CD4-positive, alpha-beta T cell treated with Interleukin-6 for 4 hours (primary cell): Measurements from ENCODE around the gene VCP.
A peak's percentile ranks its signal among the peaks of the same experiment; 100 is the strongest.
"Not testable (repeated sequence)": the region's sequence is repeated elsewhere in the genome, so short reads cannot be mapped to it uniquely, and the experiment has no call there.

Experiments used
- DNase-seq: peaks from one replicate; pipeline ENCODE4 v3.0.0-alpha.2; 2020; ENCODE audit warnings: mixed read lengths

Gene VCP

GRCh38 chr9:35057271-35057620, 15.2 kb downstream of the VCP start:
- DNase-seq, result no peak

- no peak for DNase-seq
Observed at GRCh38 chr9:35056571-35057270, 15.7 kb downstream of the VCP start.

DNA sequence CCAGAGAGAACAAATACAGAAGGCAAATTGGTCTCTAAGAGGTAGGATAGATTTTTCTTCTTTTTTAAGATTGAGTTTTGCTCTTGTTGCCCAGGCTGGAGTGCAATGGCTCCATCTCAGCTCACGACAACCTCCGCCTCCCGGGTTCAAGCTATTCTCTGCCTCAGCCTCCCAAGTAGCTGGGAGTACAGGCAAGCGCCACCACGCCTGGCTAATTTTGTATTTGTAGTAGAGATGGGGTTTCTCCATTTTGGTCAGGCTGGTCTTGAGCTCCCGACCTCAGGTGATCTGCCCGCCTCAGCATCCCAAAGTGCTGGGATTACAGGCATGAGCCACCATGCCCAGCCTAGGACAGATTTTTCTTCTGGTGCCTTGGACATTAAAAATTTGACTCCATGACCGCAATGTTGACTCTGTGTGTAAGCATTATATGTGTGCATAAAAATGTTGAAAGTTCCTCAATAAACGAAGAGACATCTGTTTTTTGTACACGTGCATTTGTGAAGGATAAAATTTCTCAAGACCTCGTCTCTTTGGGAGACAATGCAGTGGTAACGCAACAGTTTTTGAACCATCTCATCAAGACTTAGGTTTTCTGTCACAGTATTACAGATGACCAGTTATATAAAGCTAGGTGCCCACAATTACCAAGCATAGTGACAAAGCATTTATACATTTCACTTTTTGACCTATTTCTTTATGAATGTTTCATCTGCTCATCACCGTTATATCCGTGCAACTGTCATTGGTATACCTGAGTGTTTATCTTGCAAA, 17.4 kb downstream of the VCP start:
- no peak for DNase-seq

DNA sequence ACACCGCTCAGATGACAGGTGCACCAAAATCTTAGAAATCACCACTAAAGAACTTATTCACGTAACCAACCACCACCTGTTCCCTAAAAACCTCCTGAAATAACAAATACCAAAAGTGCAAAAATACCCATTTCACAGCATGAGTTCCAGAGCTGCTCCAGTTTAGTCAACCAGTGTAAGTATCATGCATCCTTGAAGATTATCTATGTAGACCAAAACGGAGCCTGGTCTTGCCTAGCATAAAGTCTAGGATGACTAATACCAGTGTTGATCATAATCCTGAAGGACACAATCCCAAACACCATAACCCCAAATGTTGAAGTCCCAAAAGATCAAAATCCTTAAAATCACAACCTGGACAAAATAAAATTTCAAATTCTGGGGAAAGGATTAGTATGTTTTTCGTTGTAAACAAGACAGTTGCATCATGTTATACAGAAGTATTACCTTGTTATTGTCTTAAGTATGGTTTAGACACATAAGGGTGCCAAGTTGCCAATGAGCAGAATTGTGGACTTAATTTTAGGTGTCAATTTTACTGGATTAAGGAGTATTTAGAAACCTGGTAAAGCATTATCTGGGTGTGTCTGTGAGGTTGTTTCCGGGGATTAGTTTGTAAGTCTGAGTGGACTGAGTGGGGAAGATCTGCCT, 18.1 kb downstream of the VCP start:
- DNase-seq, result no peak

- DNase-seq, result peak; percentile 56
Observed at GRCh38 chr9:35051069-35051967, 21.1 kb downstream of the VCP start.

- no peak for DNase-seq
Observed at GRCh38 chr9:35048511-35048910, 23.9 kb downstream of the VCP start.

DNA sequence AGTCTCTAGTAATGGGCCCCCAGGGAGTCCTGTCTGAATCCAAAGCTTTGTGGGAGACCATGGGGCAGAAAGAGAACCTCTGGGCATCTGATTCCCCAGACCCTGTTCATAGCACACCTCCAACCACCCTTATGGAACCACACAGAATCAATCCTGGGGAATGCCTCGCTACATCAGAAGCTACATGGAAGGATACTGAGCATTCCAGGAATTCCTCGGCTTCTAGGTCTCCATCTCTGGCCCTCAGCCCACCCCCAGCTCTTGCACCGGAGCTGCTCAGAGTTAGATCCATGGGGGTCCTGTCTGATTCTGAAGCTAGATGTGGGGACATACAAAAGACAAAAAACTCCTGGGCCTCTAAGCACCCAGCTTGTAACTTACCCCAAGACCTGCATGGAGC, 28.4 kb downstream of the VCP start:
- DNase-seq, result no peak

GRCh38 chr9:35042891-35043545, 29.4 kb downstream of the VCP start:
- DNase-seq, result no peak

DNA sequence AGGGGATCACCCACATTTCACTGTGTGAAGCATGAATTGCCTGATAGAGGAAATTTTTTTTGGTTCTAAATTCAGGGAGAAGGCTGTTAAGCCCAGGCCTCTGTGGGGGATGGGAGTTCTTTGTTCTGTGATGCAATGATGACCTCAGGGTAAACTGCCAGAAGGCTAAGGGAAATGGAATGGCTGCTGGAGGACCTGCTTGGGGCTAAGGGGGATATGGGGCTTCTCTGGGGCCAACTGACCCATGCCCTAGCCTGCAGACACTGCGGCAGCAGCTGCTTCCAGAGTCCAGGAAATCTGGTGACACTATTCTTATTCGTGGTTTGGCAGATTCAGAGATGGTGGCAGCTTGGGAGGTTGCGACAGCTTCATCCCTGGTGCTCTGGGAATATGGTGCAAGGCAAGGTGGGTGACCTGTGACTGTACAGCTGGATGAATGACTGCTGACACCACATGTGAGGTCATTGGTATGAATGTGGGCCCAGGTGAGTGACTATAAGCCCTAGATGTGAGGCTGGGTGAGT, 30.3 kb downstream of the VCP start:
- DNase-seq, result no peak

- peak; percentile 67 for DNase-seq
Observed at GRCh38 chr9:35035851-35036701, 36.3 kb downstream of the VCP start.

DNA sequence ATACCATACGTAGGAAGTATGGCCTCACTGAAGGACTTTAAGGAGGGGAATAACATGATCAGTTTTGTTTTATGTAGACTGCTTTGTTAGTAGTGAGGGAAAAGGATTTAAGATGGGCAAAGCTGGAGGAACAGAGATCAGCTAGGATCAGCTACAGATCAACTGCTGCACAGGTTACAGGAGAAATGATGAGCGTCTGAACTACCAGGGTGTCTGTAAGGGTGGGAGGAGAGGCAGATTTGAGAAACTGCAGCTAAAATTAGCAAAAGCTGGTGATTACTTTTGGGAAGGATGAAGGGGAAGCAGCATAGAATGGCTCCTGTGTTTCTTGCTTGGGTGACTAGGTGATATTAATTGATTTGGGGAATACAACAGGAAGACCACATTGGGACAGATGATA, 39.3 kb downstream of the VCP start:
- DNase-seq, result no peak

- no peak for DNase-seq
Observed at GRCh38 chr9:35029852-35030251, 42.6 kb downstream of the VCP start.

GRCh38 chr9:35029241-35029640, 43.2 kb downstream of the VCP start:
- no peak for DNase-seq

DNA sequence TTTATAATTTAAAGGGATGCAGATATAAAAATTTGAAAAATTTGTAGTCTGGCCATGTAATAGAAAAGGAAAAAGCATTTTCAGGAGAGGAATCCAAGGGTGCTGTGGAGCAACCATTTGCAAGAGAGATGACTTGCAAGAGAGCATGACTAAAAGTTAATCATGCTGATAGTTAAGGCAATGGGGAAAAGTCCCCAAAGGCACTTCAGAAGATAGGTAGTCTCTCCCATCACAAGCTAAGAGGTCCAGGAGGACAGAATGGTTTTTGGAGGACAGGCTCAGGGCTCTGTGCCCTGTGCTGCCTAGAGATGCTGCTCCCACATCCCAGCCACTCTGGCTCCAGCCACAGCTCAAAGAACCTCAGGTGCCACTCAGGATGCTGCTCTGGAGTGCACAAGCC, 44.1 kb downstream of the VCP start:
- no peak for DNase-seq

DNA sequence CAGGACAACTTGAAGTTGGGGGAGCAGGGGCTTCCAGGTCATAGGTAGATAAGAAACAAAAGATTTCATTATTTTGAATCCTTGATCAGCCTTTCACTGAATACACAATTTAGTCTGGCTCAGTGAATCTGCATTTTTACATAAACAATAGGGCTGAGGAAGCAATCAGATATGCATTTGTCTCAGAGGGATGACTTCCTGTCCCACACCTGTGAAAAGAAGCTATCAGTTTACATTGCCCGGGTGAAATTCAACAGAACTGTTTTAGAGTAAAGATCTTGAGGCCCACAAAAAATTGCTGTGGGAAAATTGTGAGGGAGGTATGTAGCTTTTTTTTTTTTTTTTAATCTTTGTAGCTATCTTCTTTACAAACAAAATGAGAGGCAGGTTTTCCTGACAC, 44.6 kb downstream of the VCP start:
- no peak for DNase-seq

GRCh38 chr9:35027374-35027773, 45.1 kb downstream of the VCP start:
- no peak for DNase-seq

DNA sequence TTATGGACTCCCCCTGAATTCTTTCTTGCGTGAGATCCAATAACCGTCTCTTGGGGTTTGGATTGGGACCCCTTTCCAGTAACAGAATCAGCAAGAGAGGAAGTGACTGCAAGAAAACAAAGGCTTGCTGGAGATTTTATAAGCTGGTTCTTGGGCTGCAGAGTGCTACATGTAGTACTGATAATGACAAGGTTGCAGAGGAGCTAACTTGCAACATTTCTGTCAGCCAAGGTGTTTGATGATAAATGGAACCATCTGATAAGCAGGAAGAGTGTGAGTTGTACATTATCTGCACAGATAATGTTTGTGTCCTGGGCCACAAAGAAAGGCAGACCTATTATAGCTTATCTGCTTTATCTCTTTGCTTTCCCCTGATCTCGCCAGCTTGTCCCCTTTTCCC, 45.8 kb downstream of the VCP start:
- DNase-seq, result no peak

DNA sequence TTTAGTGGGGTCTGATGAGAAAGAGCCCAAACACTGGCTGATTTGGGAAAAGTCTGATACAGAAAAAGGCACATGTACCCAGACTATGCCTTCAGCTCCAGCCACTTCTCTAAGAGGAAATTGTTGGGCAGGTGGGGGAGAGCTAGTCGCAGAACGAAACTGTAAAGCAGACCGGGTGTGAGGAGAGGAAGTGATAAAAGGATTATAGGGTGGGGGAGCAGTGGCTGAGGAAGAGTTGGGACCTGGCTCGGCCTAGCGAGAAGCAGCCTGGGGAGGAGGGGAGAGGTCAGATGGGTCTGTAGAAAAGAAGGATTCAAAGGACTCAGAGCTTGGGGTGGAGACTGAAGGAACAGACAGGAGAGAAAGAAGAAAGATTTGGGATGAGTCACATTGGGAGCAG, 49.0 kb downstream of the VCP start:
- not testable (repeated sequence) for DNase-seq

- DNase-seq, result no peak
Observed at GRCh38 chr9:35014517-35014916, 57.9 kb downstream of the VCP start.

GRCh38 chr9:35010351-35010958, 62.0 kb downstream of the VCP start:
- no peak for DNase-seq
